ENCODE results near the gene ACOX1.
A peak's percentile ranks its signal among the peaks of the same experiment; 100 is the strongest.

The ACOX1 gene

GRCh38 chr17:76014925-76015261 is 35.9 kb upstream of the ACOX1 start:
- DNase-seq (no peak), ATAC-seq (replicated peaks) (no peak)
- H3K9me3 Mint-ChIP-seq, result no peaks in the 10 kb centered on the region
- H3K4me1 Mint-ChIP-seq (ENCODE audit: low read depth in 2 of 2), result peaks cover 6% of the 10 kb centered on the region in 2 donors
- no peaks in the 10 kb centered on the region for H3K27me3 Mint-ChIP-seq
- H3K4me3 Mint-ChIP-seq, result no peak overlapping the region
- H3K27ac Mint-ChIP-seq, result no peak overlapping the region
- H3K36me3 Mint-ChIP-seq (ENCODE audit: insufficient read depth), result no peaks in the 10 kb centered on the region

DNA sequence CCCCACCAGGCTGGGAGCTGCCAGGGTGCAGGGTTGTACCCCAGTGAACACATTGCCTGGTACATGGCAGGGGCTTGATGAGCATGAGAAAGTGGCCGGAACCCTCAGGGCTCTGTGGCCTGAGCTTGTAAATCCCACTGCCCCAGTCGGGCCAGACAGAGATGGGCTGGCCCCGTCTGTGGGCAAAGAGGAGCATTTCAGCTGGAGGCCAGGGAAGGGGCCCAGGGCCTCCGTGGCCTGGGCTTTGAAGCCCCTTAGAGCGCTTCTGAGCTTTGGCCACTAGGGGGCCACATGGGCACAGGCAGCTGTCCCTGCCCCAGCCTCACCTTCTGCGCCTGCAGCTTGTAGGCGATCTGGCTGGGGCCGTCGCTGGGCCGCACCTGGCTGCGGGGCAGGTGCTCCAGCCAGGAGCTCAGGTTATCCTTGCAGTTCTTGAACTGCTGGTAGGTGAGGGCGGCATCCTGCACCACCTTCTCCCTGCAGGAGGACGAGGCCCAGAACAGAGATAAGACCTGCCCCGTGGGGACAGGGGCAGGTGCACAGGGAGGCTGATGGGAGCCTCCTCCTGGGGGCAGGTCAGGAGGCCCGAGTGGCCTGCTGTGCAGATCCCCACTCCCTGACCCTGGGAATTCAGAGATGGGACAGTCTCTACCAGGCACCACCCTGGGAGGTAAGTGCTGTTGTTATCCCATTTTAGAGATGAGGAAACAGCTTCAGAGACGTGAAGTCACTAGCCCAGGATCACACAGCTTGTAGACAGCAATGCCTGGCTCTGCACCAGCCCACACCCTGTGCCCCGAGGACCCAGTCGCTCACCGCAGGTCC is 35.3 kb upstream of the ACOX1 start:
- Mint-ChIP-seq H3K4me3 (no peak overlapping the region), H3K27ac (peak overlapping the region in 1 of 2 donors; percentile 83), H3K9me3 (no peaks in the 10 kb centered on the region), H3K27me3 (no peaks in the 10 kb centered on the region), H3K36me3 (ENCODE audit: insufficient read depth) (no peaks in the 10 kb centered on the region), H3K4me1 (ENCODE audit: low read depth in 2 of 2) (peaks cover 6% of the 10 kb centered on the region in 2 donors)
- DNase-seq (peak; percentile 70 to 71 (median 71)), ATAC-seq (replicated peaks) (peak; percentile 99)

DNA sequence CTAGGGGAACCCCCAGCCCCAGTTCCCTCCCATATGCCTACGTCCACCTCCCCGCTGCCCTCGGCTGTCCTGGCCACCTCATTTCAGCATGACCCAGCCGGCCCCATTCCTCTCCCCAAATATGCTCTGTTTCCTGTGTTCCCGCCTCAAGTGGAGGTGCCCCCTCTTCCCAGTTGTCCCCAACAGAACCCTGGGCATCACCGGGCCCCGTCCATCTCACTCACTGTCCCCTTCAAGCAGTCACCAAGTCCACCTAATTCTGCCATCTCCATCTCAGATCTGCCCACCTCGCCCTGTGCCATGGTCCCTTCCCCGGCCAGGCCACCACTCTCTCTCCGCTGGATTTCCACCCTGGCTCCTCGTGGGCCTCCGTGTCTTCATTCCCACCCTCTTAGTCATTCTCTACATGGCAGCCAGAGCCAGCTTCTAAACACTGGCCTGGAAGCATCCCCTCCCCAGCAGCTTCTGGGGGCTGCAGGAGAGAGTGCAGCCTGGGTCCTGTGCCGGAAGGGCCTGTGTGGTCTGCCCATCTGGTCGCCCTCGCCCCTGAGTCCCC is 34.5 kb upstream of the ACOX1 start:
- peak overlapping the region in 1 of 2 donors; percentile 83 for H3K27ac Mint-ChIP-seq
- H3K36me3 Mint-ChIP-seq (ENCODE audit: insufficient read depth), result no peaks in the 10 kb centered on the region
- H3K4me3 Mint-ChIP-seq, result no peak overlapping the region
- no peak for ATAC-seq (replicated peaks)
- no peaks in the 10 kb centered on the region for H3K27me3 Mint-ChIP-seq
- H3K4me1 Mint-ChIP-seq (ENCODE audit: low read depth in 2 of 2), result peaks cover 6% of the 10 kb centered on the region in 2 donors
- DNase-seq, result no peak
- H3K9me3 Mint-ChIP-seq, result no peaks in the 10 kb centered on the region

- no peak for DNase-seq
- no peaks in the 10 kb centered on the region for H3K9me3 Mint-ChIP-seq
- no peak for ATAC-seq (replicated peaks)
- H3K36me3 Mint-ChIP-seq (ENCODE audit: insufficient read depth), result no peaks in the 10 kb centered on the region
- H3K27me3 Mint-ChIP-seq, result no peaks in the 10 kb centered on the region
- H3K4me3 Mint-ChIP-seq, result no peak overlapping the region
- H3K4me1 Mint-ChIP-seq (ENCODE audit: low read depth in 2 of 2), result peaks cover 6% of the 10 kb centered on the region in 2 donors
- H3K27ac Mint-ChIP-seq, result no peak overlapping the region
Observed at GRCh38 chr17:76011951-76012350, 33.0 kb upstream of the ACOX1 start.

- no peak overlapping the region for H3K27ac Mint-ChIP-seq
- no peak for DNase-seq
Observed at GRCh38 chr17:76009969-76010661, 31.1 kb upstream of the ACOX1 start.

GRCh38 chr17:76009447-76009846 is 30.5 kb upstream of the ACOX1 start:
- Mint-ChIP-seq H3K36me3 (ENCODE audit: insufficient read depth) (no peaks in the 10 kb centered on the region), H3K27me3 (no peaks in the 10 kb centered on the region), H3K27ac (no peak overlapping the region), H3K9me3 (no peaks in the 10 kb centered on the region), H3K4me1 (ENCODE audit: low read depth in 2 of 2) (peaks cover 5 to 10% of the 10 kb centered on the region in 2 donors), H3K4me3 (no peak overlapping the region)
- no peak for ATAC-seq (replicated peaks)
- no peak for DNase-seq

More at GRCh38 chr17:76009969-76010661, 31.1 kb upstream of the ACOX1 start:
- Mint-ChIP-seq H3K9me3 (no peaks in the 10 kb centered on the region), H3K27me3 (no peaks in the 10 kb centered on the region), H3K36me3 (ENCODE audit: insufficient read depth) (no peaks in the 10 kb centered on the region), H3K4me3 (no peak overlapping the region), H3K4me1 (ENCODE audit: low read depth in 2 of 2) (peaks cover 6 to 10% of the 10 kb centered on the region in 2 donors)
- no peak for ATAC-seq (replicated peaks)

GRCh38 chr17:76008630-76009425 is 29.9 kb upstream of the ACOX1 start:
- Mint-ChIP-seq H3K4me1 (ENCODE audit: low read depth in 2 of 2) (peaks cover 0 to 4% of the 10 kb centered on the region in 2 donors), H3K4me3 (no peak overlapping the region), H3K27me3 (no peaks in the 10 kb centered on the region), H3K27ac (no peak overlapping the region), H3K9me3 (no peaks in the 10 kb centered on the region), H3K36me3 (ENCODE audit: insufficient read depth) (peaks cover under 1% of the 10 kb centered on the region)
- no peak for DNase-seq
- no peak for ATAC-seq (replicated peaks)

DNA sequence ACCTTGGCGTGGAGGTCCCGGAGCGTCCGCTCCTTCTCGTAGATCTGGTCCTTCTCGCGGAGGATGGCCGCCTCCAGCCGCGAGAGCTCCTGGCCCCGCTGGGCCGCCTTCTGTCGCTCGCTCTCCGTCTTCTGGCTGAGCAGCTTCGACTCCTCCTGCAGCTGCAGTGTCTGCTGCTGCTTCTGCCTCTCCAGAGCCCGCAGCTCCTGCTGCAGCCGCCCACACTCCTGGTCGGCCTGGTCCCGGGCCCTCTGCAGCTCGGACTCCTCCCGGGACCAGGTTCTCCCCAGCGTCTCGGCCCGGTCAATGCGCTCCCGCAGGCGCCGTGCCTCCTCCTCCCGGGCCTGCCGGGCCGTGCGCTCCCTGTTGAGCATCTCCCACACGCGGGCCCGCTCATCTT is 29.2 kb upstream of the ACOX1 start:
- ATAC-seq (replicated peaks) (no peak), DNase-seq (no peak)
- Mint-ChIP-seq H3K9me3 (no peaks in the 10 kb centered on the region), H3K27ac (no peak overlapping the region), H3K4me3 (no peak overlapping the region), H3K4me1 (ENCODE audit: low read depth in 2 of 2) (peaks cover 0 to 4% of the 10 kb centered on the region in 2 donors), H3K36me3 (ENCODE audit: insufficient read depth) (peaks cover 5% of the 10 kb centered on the region), H3K27me3 (no peaks in the 10 kb centered on the region)

DNA sequence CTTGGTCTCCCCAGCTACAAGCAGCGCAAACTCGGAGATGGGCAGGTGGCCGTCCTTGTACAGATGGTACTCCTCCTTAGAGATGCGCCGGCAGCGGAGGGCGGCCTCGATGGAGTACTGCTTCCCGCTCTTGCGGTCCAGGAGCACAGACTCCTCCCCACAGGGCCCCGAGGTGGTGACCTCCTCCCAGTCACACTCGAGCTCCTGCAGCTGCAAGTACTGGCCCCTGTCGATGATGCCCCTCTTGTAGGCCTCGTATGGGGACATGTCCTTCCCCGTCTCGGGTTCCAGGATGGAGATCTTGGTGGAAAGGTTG is 28.8 kb upstream of the ACOX1 start:
- Mint-ChIP-seq H3K36me3 (ENCODE audit: insufficient read depth) (peaks cover 5% of the 10 kb centered on the region), H3K4me3 (no peak overlapping the region), H3K27ac (no peak overlapping the region), H3K27me3 (no peaks in the 10 kb centered on the region), H3K4me1 (ENCODE audit: low read depth in 2 of 2) (peaks cover 0 to 4% of the 10 kb centered on the region in 2 donors), H3K9me3 (no peaks in the 10 kb centered on the region)
- DNase-seq, result no peak
- ATAC-seq (replicated peaks), result no peak

DNA sequence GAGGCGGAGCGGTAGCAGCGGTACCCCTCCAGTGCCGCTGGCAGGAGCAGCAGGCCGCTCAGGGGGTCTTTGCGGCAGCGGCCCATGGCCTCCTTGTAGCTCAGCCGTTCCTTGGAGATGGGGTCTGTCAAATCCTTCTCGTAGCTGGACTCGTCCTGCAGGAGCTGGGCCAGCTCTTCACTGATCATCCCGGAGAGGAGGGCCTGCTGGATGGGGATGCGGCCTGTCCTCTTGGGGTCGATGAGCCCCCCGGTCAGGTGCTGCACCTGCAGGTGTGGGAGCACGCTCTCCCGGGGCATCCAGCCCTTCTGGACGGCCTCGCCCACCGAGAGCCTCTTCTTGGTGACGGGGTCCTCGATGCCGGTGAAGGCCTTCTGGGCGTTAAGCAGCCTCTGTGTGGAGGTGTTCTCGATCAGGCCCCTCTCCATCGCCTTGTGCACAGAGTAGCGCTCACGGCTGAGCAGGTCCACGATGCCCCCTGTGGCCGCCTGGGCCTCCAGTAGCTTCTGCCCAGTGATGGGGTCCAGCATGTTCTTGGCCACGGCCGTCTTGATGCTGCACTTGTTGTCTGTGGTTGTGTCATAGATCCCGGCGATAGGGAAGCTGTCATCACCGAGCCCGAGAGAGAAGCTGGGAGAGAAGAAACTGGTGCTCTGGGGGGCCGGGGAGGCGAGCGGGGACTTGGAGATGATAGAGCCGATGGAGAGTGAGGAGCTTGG is 28.3 kb upstream of the ACOX1 start:
- DNase-seq (no peak), ATAC-seq (replicated peaks) (no peak)
- Mint-ChIP-seq H3K27ac (no peak overlapping the region), H3K4me3 (no peak overlapping the region), H3K9me3 (no peaks in the 10 kb centered on the region), H3K27me3 (no peaks in the 10 kb centered on the region), H3K36me3 (ENCODE audit: insufficient read depth) (peaks cover 5% of the 10 kb centered on the region), H3K4me1 (ENCODE audit: low read depth in 2 of 2) (peaks cover 0 to 4% of the 10 kb centered on the region in 2 donors)

GRCh38 chr17:76005263-76006149 is 26.5 kb upstream of the ACOX1 start:
- Mint-ChIP-seq H3K36me3 (ENCODE audit: insufficient read depth) (peaks cover 5% of the 10 kb centered on the region), H3K27ac (peak overlapping the region; percentile 26 to 57), H3K4me1 (ENCODE audit: low read depth in 2 of 2) (peaks cover 0 to 4% of the 10 kb centered on the region in 2 donors), H3K27me3 (no peaks in the 10 kb centered on the region), H3K4me3 (no peak overlapping the region), H3K9me3 (no peaks in the 10 kb centered on the region)
- peak; percentile 58 for ATAC-seq (replicated peaks)
- peak; percentile 76 to 84 (median 81) for DNase-seq

DNA sequence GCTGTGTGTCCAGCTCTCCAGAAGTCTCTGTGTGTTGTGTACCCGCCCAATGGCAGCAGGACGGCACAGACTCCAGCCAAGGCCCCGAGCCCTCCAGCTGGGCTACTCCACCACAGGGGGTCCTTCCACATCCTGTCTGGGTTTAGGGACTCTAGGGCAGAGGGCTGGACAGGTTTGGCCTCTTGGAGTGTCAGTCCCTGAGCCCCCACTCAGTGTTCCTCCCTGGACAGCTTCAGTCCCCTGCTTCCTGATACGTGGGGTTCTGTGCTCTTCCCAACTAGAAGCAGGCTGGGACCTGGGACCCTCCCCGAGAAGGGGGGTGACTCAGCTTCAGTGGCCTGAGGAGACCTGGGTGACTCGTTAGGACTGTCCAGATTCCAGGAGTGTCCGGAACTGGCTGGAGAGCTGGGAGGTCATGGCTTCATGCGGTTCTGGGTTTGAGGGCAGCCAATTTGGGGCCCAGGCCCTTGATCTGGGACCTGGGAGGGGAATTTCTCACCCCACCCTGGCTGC is 25.8 kb upstream of the ACOX1 start:
- no peak overlapping the region for H3K4me3 Mint-ChIP-seq
- ATAC-seq (replicated peaks) (no peak), DNase-seq (no peak)
- H3K9me3 Mint-ChIP-seq, result no peaks in the 10 kb centered on the region
- H3K4me1 Mint-ChIP-seq (ENCODE audit: low read depth in 2 of 2), result peaks cover 0 to 4% of the 10 kb centered on the region in 2 donors
- no peaks in the 10 kb centered on the region for H3K27me3 Mint-ChIP-seq
- peaks cover 5% of the 10 kb centered on the region for H3K36me3 Mint-ChIP-seq (ENCODE audit: insufficient read depth)
- peak overlapping the region in 1 of 2 donors; percentile 57 for H3K27ac Mint-ChIP-seq
